GM18526 (cell line): ENCODE data around the gene ZNF608.

Experiments used
- POLR2A ChIP-seq: IDR thresholded peaks from 3 replicates; pipeline ENCODE4 v1.6.1; 2011; ENCODE audit not compliant: insufficient read length; ENCODE audit errors: extremely low read depth

The ZNF608 gene, protein sequence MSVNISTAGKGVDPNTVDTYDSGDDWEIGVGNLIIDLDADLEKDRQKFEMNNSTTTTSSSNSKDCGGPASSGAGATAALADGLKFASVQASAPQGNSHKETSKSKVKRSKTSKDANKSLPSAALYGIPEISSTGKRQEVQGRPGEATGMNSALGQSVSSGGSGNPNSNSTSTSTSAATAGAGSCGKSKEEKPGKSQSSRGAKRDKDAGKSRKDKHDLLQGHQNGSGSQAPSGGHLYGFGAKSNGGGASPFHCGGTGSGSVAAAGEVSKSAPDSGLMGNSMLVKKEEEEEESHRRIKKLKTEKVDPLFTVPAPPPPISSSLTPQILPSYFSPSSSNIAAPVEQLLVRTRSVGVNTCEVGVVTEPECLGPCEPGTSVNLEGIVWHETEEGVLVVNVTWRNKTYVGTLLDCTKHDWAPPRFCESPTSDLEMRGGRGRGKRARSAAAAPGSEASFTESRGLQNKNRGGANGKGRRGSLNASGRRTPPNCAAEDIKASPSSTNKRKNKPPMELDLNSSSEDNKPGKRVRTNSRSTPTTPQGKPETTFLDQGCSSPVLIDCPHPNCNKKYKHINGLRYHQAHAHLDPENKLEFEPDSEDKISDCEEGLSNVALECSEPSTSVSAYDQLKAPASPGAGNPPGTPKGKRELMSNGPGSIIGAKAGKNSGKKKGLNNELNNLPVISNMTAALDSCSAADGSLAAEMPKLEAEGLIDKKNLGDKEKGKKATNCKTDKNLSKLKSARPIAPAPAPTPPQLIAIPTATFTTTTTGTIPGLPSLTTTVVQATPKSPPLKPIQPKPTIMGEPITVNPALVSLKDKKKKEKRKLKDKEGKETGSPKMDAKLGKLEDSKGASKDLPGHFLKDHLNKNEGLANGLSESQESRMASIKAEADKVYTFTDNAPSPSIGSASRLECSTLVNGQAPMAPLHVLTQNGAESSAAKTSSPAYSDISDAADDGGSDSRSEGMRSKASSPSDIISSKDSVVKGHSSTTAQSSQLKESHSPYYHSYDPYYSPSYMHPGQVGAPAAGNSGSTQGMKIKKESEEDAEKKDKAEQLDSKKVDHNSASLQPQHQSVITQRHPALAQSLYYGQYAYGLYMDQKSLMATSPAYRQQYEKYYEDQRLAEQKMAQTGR (N-terminal part only)

DNA sequence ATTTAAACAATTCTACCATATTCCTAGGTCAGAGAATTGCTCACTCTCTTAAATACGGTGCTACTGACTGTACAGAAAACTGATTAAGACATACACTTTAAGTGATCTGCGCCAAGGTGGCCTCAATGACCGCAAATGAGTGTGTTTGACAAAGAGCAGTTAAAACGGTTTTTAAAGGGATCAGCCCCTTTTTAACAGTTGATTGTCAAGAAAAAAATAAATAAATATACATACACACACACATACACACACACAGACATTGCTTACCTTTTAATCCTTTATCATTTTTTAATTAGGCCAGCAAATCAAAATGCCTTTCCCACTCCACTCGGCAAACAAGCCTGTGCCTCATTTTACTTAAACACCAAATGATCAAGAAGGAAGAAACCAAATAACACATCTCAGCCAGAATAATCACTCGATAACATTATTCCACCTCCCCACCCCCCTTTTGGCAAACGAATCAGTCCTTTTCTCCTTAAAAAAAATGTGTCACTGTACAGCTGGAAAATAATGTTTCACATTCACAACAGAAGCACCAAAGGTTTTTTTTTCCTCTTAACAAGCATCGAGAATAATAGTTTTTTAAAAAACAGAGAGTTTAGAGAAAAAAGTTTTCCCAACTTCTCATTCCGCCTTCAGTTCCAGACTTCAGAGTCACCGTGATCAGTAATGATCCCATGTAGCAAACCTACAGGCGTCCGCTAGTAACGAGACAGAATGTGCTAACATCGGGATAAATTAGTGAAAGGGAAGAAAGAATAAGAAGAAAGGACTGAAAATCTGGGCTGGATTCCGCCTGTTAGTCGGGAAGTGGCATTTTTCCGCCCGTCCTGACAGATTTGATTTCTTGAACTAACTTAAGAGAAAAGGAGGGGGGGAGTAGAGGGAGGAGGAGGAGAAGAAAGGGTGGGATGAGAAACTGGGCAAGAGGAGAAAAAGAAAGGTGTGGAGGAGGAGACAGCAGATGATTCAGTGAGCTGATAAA is at the start of gene ZNF608:
ZNF608 (minus strand) TSS at position 712 of the 988 bp plus-strand sequence. CDS start 1,650 bp downstream, outside the sequence.
- TF ChIP-seq POLR2A: no peak

DNA sequence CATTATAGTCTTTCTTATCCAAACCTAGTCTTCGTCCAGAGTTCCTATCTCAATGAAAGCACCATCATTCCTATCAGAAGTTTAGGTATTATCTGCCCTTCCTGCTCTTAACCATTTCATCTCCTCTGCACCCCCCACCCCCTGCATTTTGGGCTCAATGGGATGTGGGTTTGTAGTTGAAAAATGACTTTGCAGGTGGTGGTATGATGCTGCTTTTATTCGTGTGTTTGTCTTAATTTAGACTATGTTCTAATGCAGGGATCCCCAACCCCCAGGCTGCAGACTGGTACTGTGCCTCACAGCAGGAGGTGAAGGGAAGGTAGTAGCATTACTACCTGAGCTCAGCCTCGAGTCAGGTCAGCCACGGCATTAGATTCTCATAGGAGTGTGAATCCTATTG is 49.4 kb upstream of the ZNF608 start:
- no peak for TF ChIP-seq POLR2A

DNA sequence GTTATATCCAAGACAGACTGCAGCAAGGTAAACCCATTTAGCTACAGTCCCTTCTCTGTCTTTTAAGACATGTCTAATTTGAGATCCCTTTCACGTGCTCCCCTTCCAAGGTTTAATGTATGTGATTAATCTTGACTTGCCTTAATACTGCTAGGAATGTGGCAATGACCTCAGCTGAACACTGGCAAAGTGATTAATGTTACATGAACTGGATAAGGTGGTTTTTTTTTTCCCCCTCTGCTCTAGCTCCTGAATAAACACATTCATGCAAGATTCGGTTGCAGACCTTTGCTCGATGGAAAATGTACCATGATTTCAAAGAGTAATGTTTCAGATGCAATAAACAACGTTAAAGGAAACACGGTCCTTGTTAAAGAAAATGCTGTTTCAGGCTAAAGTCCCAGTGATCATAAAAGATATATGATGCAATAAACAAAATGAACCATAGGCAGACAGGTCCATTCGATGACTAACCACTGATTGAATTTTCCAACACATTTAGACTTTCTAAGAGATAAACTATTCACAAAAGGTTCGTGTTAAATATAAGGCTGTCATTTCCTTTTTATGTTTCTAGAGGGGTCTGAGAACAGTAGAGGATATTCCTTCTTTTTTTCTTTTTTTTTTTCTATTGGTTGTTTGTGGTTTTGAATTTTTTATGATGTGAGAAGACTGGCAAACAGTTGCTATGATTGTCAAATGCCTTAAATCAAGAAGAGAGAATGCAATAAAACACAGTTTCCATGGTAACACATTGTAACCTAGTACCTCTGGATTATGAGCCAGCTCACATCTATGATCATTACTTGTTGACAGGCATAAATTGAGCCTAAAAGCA is 44.7 kb upstream of the ZNF608 start:
- no peak for TF ChIP-seq POLR2A

DNA sequence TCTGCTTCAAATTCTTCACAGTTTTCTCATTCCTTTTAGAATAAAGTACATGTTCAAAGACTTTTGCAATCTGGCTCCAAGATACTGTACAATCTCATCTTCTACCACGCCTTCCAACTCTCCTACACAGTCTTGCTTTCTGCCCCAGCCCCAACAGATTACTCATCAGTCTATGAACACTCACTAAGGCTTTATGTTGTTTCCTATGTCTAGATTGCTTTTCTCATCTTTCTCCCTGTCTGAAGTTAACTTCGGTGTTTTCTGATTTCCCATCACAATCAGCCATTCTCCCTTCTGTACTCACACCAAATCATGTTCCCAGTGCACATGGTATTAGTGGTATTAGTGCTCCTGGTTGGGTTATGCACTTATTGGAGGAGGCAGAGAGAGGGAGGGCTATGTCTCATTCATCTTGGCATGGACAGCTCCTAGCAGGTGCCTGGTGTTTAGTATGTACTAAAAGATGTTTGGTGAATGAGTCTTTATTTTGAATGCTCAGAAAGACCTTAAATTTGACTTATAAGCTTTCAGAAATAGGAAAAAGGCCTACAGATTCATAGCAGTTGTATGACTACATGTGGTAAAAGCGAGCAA is 44.0 kb upstream of the ZNF608 start:
- TF ChIP-seq POLR2A: no peak

DNA sequence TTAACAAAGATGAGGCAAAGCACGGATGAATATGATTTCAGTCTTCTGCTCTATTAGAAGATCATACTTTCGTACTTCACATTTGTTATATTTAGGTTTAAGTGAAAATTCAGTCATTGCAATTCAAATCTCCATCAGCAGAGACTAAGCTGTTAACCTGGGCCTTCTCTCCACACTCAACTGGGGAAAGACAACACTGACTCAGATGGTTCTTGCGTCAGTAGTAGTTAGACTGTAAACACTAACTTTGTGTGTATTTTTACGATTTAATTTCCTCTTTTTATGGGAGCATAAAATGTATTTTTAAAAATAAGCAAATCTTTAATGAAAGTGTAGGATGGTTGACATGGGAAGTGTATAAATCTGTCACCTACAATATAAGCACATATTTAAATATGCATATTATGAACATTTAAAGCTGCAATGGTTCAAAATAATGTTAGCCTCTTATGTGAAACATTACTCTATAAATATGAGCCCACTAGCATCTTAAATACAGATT is 42.7 kb upstream of the ZNF608 start:
- TF ChIP-seq POLR2A: no peak

DNA sequence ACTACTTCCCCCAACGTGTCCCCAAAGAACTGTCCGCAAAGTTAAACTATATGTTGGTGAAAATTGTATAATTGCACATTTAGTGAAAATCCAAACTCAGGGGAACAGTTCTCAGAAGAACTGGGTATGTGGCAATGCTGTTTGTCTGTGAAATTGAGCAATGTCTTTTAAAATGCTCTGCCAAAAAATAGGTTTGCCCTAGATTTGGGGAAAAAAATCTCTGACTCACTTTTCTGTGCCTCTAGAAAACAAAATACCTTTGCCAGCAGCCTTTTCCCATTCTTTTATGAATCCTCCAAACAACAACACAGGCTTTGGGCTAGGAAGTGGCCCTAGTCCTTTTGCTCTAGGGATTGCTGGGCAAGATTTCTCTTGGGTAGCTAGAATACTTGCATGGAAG is 37.4 kb upstream of the ZNF608 start:
- TF ChIP-seq POLR2A: no peak

DNA sequence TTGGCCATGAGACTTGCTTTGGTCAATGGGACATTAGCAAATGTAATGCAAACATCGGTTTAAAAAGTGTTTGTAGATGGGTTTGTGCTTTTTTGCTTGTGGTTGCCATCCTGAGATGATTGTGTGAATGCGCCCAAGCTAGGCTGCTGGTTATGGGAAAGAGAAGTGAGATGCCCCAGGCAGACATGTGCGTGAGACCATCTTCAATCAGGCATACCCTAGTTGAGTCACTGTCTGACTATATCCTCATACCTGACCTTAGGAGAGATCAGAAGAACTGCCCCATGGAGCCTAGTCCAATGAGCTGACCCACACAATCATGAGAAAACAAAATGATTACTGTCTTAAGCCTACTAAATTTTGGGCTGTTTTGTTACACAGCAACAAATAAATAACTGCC is 36.8 kb upstream of the ZNF608 start:
- no peak for TF ChIP-seq POLR2A

DNA sequence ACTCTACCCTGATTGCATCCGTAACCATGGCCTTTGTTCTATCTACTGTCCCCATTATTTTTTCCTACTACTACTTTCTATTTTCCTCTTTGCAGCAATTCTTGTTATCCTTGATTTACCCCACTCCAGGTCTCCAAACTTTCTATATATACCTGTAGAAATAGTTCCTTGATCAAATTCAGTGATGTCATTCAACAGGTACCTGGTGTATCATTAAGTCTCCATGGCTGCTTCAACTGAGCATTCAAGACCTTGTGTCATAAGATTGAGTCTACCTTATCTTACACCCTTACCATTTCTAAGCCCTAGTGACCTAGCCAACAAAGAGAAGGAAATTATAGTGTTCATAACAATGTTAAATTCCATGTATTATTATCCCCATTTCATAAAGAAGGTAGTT is 35.8 kb upstream of the ZNF608 start:
- TF ChIP-seq POLR2A: no peak

DNA sequence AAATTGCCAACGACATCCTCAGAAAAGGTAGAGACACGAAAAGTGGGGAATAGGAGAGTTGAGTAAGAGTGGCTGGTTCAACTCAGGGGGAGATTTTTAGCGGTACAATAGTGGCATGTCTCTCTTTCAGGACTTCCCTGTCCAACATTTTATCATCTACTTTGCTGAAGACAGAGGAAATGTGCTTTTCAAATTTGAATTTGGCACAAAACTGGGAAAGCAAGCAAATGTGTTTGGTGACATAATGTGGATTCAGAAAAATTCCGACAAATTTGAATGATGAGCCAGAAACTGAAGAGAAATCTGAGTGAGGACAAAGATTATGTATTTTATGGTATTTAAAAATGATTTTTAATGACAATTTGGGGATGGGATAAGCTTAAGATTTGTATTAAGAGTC is 33.6 kb upstream of the ZNF608 start:
- TF ChIP-seq POLR2A: no peak

DNA sequence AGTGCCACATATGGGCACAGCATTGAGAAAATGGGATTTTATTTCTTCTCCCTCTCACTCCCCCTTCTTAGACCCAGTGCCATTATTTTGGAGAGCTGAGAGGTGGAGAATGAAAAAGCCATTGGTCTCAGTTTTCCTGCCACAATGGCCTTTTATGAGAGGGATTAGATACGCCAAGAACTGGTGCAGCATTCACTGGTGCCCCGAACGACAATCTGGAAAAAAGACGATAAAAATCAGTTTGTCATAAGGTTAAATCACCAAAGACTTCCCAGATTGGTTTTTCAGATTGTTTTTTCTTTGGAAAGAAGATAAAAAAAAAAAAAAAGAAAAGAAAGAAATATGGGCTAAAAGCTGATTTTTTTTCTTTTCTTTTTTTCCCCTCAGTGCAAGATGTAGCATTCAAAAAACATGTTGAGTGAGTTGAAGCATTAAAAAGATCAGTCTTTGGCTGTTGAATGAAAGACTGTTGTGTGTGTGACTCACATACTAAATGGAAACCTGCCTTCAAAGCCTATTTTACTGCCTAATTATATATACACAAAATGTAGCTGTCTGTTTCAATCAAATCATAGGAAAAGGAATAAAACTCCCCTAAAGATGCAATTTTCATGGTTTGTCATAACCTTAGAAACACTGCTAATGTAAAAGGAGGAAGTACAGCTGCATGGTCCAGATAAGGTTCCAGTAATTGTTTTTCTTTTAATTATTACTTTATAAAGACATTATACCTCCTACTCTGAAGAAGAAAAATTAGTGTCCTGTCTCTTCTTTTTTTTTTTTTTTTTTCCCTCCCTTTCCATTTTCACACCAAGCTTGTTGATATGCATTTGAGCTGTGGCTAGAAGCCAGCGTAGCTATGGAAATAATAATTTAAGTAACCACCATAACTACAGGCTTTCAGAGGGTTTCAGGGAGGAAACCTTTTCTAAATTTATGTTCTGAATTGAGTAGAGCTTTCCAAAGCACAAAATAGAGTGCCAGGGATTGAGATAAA is 27.2 kb upstream of the ZNF608 start:
- no peak for TF ChIP-seq POLR2A

DNA sequence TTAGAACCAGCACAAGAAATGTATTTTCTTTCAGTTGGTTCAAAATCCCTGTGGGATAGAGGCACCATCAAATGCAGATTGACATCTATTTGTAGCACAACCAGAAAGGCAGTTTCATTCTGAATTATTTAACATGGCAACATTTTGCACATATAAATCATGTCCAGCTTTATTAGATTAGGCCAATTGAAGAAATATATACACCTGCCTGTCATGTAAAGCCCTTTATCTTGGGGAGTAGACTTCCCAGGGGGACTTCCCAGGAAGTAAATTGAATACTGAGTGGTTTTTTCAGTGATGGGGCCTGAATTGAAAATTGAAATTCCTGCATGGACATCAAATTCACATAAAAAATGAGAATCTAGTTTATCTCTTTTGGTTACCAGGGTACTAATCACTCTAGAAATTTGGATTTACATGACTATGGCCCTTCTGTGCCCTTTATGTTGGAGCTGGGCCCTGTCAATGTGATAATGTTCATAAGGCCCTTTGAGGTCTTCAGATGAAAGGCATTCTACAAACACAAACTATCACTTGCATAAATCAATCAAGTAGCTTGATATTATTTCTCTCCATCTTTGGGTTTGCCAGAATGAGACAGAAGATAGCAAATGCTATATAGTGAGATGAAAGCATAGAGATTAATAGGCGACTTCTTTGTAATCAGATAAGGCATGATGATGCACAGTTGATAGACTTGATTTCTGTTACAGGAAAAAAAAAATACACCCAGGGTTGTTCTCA is 26.2 kb upstream of the ZNF608 start:
- TF ChIP-seq POLR2A: no peak
